NCI-H1694 (cell line): ENCODE data around the gene SYT2.
A peak's percentile ranks its signal among the peaks of the same experiment; 100 is the strongest.

Source experiments
- DNase-seq: peaks from one replicate; lab custom pipeline; 2025; lab: John Stamatoyannopoulos, UW

The SYT2 gene

DNA sequence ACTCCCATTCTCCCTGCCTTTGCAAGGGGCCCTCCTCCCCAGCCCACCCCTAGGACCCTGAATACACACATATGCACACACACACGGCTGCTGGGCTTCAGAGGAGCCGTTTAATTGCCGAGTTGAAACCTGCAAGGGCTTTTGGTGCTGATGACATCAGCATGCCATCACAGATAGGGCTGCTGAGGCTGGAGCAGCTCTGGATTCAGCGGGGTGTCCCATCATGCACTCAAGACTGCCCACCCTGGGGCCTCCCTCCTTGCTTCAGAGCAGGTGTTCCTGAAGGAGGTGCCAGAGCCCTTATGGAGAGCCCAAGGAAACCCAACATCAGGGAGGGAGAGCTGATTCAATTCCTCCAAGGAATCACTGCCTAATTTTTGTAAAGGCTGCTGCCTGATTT lies 5.7 kb downstream of the SYT2 start:
- no peak for DNase-seq

- no peak for DNase-seq
Measured at GRCh38 chr1:202703191-202703590, 7.1 kb downstream of the SYT2 start.

DNA sequence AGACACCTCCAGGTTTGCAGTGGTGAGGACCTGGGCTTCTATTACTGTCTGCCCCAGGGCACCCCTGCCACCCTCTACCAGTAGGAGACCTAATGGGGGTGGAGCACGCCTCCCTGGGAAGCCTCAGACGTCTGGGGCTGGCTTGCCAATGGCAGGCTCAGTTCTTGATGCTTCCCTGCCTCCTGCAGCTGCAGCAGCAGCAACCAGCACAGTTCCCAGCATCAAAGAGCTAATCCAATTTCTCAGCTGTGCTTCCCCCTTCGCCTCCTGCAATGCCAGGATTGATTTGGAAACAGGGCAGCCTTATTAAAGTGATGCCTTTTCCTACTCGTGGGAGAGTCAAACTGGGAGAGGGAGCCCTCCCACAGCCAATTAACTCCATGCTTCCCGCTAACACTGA lies 8.2 kb downstream of the SYT2 start:
- no peak for DNase-seq

DNA sequence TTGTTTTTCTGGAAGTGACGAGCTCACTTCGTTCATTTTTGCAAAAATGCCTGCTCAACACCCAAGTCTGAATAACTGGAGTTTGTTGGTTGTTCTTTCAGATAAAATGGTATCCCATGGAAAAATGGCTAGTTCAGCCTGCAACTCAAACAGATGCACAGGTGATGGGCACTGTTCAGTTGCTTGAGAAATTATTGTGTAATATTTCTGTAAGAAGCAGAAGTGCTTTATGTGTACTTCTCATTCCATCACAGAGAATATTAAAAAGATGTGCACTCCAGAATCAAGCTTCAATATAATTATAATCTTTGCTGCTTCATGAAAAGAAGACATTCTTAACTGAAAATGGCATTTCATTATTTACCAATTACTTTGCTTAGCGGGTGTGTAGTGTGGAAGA lies 9.1 kb downstream of the SYT2 start:
- no peak for DNase-seq

DNA sequence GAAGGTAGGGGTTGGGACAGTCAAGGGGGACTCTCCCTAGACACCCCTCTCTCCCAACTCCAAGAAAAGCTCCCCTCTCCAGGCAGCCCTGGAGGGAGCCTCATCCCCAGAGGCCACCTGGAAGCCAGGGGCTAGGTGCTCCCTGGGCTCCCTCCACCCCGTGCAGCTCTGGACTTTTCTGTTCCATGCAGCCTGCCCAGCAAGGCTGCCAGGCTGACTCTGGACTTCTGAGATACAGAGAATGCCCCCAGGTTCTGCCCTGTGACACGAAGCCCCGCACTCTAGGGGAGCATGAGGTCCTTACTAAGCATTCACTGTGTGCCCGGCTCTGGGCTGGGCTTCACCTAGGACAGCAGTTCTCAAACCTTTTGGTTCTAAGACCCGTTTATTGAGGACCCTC lies 10.2 kb downstream of the SYT2 start:
- DNase-seq = no peak

GRCh38 chr1:202698276-202698675 lies 12.0 kb downstream of the SYT2 start:
- no peak for DNase-seq

GRCh38 chr1:202697038-202697437 lies 13.2 kb downstream of the SYT2 start:
- peak; percentile 8 for DNase-seq

DNA sequence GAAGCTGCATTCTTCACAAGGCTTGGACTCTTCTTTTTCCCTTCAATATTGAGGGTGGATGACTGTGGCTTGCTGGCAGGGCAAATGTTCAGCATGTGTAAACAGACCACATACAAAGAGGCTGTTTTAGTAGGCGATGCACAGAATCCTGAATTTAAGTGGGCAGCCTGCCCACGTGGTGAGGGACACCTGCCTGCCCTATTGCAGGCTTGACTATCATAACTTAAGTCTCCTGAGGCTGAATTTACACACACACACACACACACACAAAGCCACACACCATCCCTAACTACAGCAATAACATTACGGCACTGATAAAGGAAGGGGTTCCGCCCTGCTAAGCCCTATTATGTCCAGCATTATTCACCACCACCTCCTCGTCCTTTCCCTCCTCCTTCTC lies 15.9 kb downstream of the SYT2 start:
- no peak for DNase-seq

DNA sequence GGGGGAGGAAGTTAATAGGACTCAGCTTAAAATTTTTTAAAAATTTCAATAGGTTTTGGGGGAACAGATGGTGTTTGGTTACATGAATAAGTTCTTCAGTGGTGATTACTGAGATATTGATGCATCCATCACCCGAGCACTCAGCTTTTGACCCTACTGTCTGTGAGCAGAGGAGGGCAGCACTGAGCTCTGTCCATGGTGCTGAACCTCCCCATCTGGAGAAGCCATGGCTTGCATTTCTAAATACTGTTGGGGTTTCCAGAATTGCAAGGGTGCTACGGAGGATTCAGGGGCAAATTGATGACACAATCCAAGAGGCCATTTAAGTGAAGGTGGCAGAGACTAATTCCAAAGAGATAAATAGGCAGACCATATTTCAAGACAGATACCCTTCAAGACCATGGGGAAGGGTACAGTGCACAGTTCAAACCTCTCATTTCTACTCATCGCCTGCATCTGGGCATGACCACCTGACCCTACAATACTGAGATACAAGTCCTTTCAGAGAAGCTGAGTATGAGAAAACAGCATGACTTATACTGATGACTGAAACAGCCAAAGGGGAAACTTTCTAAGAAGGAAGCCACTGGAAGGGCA lies 17.2 kb downstream of the SYT2 start:
- DNase-seq = peak; percentile 75

- DNase-seq = peak; percentile 91
Measured at GRCh38 chr1:202691816-202692215, 18.4 kb downstream of the SYT2 start.

DNA sequence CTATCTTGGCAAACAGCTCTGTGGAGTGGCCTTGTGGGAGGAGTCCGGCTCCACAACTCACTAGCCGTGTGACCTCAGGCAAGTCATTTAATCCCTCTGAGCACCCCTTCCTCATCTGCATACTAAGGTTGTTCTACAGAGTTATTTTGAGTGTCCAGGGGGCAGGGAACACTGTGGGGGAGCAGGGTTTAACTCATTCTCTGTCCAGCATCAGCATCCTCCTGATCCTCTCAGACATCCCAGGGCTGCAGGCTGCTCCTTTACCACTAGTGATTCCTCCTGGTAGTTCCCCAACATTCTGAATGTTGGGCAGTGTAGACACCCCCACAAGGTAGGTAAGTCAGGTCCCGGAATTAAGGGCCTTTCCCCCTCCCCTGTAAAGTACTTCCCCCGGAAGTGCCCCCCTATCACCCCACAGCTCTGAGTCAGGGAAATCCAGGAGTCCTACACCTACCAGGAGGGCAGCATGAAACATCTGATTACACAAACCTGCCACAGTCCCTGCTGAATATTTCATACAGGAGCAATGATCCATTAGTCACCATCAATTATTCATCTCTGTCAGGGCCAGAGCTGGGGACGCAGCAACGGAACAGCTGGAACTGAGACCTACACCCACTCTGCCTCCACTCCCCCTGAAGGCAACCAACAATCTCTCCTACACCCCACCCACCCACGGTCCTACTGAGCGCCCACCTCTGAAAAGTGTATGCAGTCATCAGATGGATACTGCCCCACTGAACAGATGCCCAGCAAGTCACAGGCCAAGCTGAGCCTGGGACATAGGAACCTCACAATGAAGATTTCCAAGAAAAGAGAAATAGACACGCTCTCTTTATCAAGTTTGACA lies 20.5 kb downstream of the SYT2 start:
- no peak for DNase-seq

GRCh38 chr1:202689082-202689481 lies 21.2 kb downstream of the SYT2 start:
- DNase-seq = no peak

- DNase-seq = no peak
Measured at GRCh38 chr1:202688401-202688800, 21.9 kb downstream of the SYT2 start.

- DNase-seq = no peak
Measured at GRCh38 chr1:202687798-202688197, 22.5 kb downstream of the SYT2 start.

DNA sequence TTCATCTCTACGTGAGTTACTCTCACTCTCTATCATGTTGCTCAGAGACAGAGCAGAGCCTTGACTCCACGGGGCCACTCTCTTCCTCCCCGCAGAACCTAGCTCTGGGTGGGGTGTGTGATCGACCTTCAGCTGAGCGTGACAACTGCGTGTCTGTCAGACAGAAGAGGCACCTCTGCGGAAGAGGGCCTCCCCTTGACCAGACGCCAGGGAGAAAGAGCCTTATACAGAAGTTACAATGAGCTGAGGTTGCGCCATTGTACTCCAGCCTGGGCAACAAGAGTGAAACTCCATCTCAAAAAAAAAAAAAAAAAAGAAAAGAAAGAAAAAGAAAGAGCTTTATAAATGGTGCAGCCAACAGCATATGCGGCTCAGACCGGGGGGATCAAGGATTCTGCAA lies 22.9 kb downstream of the SYT2 start:
- DNase-seq = no peak

GRCh38 chr1:202685641-202686040 lies 24.6 kb downstream of the SYT2 start:
- no peak for DNase-seq

DNA sequence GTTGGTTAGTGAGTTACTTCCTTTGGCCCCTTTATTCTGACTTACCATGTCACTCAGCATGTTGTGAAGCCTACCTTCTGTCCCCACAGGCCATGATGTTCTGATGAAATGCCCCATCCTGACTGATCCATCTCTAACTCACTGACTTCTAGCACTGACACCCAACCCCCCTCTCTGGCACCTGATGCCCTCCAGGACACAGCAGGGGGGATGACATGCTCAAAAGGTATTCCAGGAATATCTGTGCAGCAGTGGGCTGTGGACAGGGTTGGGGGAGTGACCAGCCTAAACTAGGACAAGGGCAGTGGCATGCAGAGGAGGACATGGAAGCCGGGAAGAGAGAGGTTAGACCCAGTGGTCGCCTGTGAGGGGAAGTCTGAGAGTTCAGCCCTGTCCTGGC lies 25.5 kb downstream of the SYT2 start:
- DNase-seq = no peak

GRCh38 chr1:202683029-202683428 lies 27.2 kb downstream of the SYT2 start:
- DNase-seq = no peak

GRCh38 chr1:202682477-202682876 lies 27.8 kb downstream of the SYT2 start:
- no peak for DNase-seq

DNA sequence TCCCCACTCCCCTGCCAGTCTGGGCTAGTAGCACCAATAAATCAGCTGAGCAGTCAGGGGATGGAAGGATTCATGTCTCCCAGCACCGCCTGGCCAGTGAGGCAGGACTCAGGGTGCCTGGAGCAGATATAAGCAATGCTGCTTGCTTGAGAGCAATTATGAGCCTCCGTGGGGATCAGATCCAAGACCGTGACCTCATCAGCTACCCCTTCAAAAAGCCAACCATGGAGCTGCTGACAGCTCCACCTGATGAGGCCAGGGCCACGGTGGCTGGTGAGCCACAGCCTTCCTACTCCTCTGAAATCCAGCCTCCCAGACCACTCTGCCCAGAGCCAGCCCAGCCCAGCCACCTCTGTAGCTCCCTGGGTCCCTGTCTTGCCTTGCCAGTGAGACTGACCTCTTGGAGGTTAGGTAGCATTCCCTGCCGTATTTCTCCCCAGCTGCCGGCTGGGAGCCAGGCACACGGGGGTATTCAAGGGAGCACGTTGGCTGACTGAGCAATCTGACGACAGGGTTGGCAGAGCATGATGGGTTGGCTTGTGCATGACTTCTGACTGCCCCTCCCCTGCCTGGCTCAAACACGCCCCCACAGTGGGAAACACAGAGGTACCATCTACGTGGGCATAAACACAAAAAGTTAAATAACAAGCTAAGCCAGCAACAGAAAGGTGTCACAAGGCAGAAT lies 28.4 kb downstream of the SYT2 start:
- no peak for DNase-seq

DNA sequence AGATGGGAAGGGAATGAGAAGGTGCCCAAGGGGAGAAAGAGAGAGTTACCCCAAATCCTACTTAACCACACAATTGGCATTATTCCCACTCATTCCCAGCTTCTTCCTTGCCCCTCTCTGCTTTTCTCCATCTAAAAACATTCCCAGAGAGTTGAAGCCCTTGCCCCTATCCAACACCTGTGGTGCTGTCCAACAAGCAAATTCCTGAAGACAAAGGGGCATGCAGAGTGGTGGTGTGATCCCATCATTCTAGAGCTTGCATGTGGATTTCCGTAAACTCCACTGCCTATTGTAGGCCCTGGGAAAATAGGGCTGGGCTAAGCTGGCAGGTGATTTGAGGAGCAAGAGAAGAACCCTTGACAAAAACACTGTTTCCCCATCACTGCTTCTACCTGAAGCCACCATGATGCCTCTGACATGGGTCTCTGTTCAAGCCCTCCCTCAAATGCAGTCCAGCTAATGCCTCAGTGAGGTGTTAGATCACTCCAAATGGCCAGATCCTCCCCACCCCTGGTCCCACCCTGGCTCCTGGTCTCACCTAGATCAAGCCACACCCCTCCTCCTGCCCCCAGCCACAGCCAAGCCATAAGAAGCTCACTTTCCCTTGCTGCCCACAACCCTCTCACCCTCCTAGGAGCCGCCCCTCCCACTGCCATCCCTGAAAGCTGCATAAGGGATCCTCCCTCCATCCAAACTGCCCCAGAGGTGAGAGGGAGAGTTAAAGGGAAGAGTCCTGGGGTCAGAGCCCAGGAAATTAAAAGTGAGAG lies 29.5 kb downstream of the SYT2 start:
- DNase-seq = no peak

DNA sequence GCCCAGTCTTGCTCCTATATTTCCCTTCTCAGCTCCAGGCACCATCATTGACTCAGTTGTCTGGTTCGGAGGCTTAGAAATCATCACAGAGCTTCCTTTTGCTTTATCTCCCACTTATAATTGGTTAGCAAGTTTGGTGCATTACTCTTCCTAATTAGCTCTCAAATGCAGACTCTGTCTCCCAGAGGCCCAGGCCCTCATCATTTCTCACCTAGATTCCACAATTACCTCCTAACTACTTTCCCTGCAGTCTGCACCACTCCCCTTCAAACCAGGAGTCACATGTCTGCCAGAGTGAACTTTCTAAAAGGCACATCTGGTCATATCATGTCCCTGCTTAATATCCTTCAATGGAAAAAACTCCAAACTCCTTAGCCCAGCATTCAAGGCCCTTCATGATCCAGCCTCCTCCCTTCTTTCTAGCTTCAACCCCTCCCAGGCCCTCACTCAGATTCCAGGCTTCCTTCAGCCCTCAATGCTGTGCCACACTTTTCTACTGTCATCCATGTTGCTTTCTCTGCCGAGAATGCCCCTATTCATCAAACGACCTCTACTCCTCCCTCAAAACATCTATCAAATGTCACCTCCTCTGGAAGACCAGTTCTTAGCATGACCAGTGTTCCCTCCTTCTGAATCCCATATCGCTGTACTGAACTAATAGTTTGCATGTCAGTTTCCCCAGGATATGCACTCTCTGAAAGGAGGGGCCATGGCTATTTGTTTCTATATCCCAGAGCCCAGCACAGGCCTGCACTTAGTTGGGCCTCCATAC lies 30.7 kb downstream of the SYT2 start:
- DNase-seq = no peak
